ENCODE results near the gene SIAH1. TPM values are rescaled to one million over a fixed set of nuclear protein-coding genes. Genes with fewer than 3 reads are reported as not detected.
"Not testable (repeated sequence)": the region's sequence is repeated elsewhere in the genome, so short reads cannot be mapped to it uniquely, and the experiment has no call there.

Gene SIAH1
- total RNA-seq, 2 experiments from 2014 or later = 13.7 to 14.6 TPM

- Mint-ChIP-seq H3K27ac (peak overlapping the region; percentile 90), H3K9me3 (no peaks in the 10 kb centered on the region), H3K27me3 (ENCODE audit: low read depth) (no peaks in the 10 kb centered on the region), H3K4me1 (ENCODE audit: low read depth) (peaks cover 27% of the 10 kb centered on the region), H3K4me3 (peak overlapping the region; percentile 89), H3K36me3 (ENCODE audit: low read depth) (peaks cover 4% of the 10 kb centered on the region)
- CTCF ChIA-PET = interaction anchor here (1.3 to 2.1 kb wide), 4 partner anchors 16 to 245 kb away, joined by 4 to 8 read pairs (median 6); no protein-coding TSS in a partner anchor
- intact Hi-C loops (cut with micrococcal nuclease) = loop anchor here (1.0 to 10.0 kb wide), 5 partner anchors 18 to 1550 kb away; partner anchors contain the start of gene C16orf87
- DNase-seq = peak; percentile 25
These were observed 527 bp downstream of the SIAH1 start for GRCh38 chr16:48384520-48385252.

DNA sequence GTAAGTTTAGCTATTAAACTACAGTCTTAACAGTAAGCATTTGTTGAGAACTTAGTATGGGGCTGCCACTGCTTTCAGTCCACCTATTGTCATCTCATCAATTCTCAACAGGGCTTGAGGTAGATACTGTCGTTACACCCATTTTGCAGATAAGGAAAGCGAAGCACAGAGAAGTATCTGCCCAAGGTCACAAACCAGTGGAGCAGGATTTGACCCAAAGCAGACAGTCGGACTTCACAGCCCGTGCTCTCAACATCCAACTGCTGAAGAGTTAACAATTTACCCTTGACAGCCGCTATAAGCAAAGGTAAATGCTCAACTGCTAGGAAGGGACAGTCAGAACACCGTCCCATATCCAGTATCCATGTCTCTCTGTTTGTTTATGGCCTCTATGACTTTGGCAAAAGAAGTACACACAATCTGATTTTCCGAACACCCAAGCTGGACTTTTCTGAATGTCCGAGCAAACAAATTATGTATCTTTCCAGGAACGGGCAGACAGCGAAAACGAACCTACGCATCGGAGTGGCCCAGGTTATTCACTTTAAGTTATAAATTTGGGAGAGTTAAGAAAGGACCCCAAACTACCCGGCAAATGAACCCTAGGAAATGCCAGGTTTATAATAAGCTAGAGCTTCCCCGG, 1.2 kb downstream of the SIAH1 start:
- peak; percentile 9 for DNase-seq
- CTCF ChIA-PET = interaction anchor here (1.1 to 1.8 kb wide), 4 partner anchors 15 to 239 kb away, joined by 4 to 6 read pairs (median 5); no protein-coding TSS in a partner anchor
- Mint-ChIP-seq H3K4me1 (ENCODE audit: low read depth) (peaks cover 34% of the 10 kb centered on the region), H3K27ac (peak overlapping the region; percentile 90), H3K4me3 (peak overlapping the region; percentile 89), H3K9me3 (no peaks in the 10 kb centered on the region), H3K36me3 (ENCODE audit: low read depth) (peaks cover 4% of the 10 kb centered on the region), H3K27me3 (ENCODE audit: low read depth) (no peaks in the 10 kb centered on the region)
- intact Hi-C loops (cut with micrococcal nuclease) = loop anchor here (10.0 kb wide), 1 partner anchor 1549 kb away; the partner anchor contains the start of gene C16orf87

- H3K4me3 Mint-ChIP-seq = peak overlapping the region; percentile 89
- H3K36me3 Mint-ChIP-seq (ENCODE audit: low read depth) = peaks cover 4% of the 10 kb centered on the region
- peaks cover 42% of the 10 kb centered on the region for H3K4me1 Mint-ChIP-seq (ENCODE audit: low read depth)
- intact Hi-C loops (cut with micrococcal nuclease) = loop anchor here (10.0 kb wide), 1 partner anchor 1548 kb away; the partner anchor contains the start of gene C16orf87
- H3K27me3 Mint-ChIP-seq (ENCODE audit: low read depth) = no peaks in the 10 kb centered on the region
- no peaks in the 10 kb centered on the region for H3K9me3 Mint-ChIP-seq
- CTCF ChIA-PET = interaction anchor here (1.1 to 1.8 kb wide), 4 partner anchors 14 to 240 kb away, joined by 4 to 6 read pairs (median 5); no protein-coding TSS in a partner anchor
- H3K27ac Mint-ChIP-seq = no peak overlapping the region
- no peak for DNase-seq
These were observed 2.0 kb downstream of the SIAH1 start for GRCh38 chr16:48383009-48383876.

DNA sequence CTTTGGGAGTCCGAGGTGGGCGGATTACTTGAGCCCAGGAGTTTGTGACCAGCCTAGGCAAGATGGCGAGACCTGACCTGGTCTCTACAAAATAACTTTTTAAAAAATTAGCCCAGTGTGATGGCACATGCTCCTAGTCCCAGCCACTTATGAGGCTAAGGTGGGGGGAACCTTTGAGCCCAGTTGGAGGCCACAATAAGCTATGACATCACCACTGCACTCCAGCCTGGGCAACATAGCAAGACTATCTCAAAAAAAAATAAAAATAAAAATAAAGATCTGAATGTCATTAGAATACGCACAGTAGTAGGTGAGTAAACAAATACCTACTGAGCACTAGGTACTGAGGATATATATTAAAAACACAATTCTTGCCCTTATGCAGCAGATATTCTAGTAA, 3.1 kb downstream of the SIAH1 start:
- DNase-seq = no peak
- H3K27ac Mint-ChIP-seq = no peak overlapping the region
- no peak overlapping the region for H3K4me3 Mint-ChIP-seq
- H3K9me3 Mint-ChIP-seq = no peaks in the 10 kb centered on the region
- intact Hi-C loops (cut with micrococcal nuclease) = loop anchor here (10.0 kb wide), 1 partner anchor 1547 kb away; the partner anchor contains the start of gene C16orf87
- H3K36me3 Mint-ChIP-seq (ENCODE audit: low read depth) = peaks cover 4% of the 10 kb centered on the region
- no peaks in the 10 kb centered on the region for H3K27me3 Mint-ChIP-seq (ENCODE audit: low read depth)
- CTCF ChIA-PET = no interaction called here
- H3K4me1 Mint-ChIP-seq (ENCODE audit: low read depth) = peaks cover 44% of the 10 kb centered on the region

GRCh38 chr16:48381201-48381600, 4.0 kb downstream of the SIAH1 start:
- H3K9me3 Mint-ChIP-seq = no peaks in the 10 kb centered on the region
- peaks cover 49% of the 10 kb centered on the region for H3K4me1 Mint-ChIP-seq (ENCODE audit: low read depth)
- CTCF ChIA-PET = interaction anchor here (1.0 kb wide), 1 partner anchor 55 kb away, joined by 3 read pairs; no protein-coding TSS in a partner anchor
- intact Hi-C loops (cut with micrococcal nuclease) = loop anchor here (10.0 kb wide), 1 partner anchor 1546 kb away; the partner anchor contains the start of gene C16orf87
- H3K36me3 Mint-ChIP-seq (ENCODE audit: low read depth) = peaks cover 4% of the 10 kb centered on the region
- no peaks in the 10 kb centered on the region for H3K27me3 Mint-ChIP-seq (ENCODE audit: low read depth)
- H3K27ac Mint-ChIP-seq = no peak overlapping the region
- H3K4me3 Mint-ChIP-seq = no peak overlapping the region
- no peak for DNase-seq

GRCh38 chr16:48378836-48379235, 6.4 kb downstream of the SIAH1 start:
- no peak for DNase-seq
- Mint-ChIP-seq H3K36me3 (ENCODE audit: low read depth) (peaks cover 1% of the 10 kb centered on the region), H3K27ac (no peak overlapping the region), H3K27me3 (ENCODE audit: low read depth) (no peaks in the 10 kb centered on the region), H3K9me3 (no peaks in the 10 kb centered on the region), H3K4me1 (ENCODE audit: low read depth) (peaks cover 49% of the 10 kb centered on the region), H3K4me3 (no peak overlapping the region)
- intact Hi-C loops (cut with micrococcal nuclease) = no loop called here
- CTCF ChIA-PET = no interaction called here

DNA sequence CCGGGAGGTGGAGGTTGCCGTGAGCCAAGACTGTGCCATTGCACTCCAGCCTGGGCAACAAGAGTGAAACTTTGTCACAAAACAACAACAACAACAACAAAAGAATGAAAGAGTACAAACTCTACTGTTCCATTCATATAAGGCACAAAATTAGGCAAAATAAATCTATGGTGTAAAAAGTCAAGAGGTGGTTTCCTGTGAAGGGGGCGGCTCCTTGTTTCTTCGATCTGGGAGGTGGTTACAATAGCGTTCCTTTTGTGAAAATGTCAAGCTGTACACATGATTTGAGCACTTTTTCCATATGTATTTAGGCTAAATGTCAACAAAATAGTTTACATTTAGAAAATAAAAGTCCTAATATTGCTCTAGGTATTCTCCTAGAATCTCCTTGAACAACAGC, 6.9 kb downstream of the SIAH1 start:
- intact Hi-C loops (cut with micrococcal nuclease) = no loop called here
- no peaks in the 10 kb centered on the region for H3K9me3 Mint-ChIP-seq
- peaks cover 45% of the 10 kb centered on the region for H3K4me1 Mint-ChIP-seq (ENCODE audit: low read depth)
- no peak overlapping the region for H3K27ac Mint-ChIP-seq
- CTCF ChIA-PET = interaction anchor here (0.6 kb wide), 1 partner anchor 9 kb away, joined by 3 read pairs; no protein-coding TSS in a partner anchor
- peak; percentile 9 for DNase-seq
- H3K4me3 Mint-ChIP-seq = no peak overlapping the region
- no peaks in the 10 kb centered on the region for H3K27me3 Mint-ChIP-seq (ENCODE audit: low read depth)
- H3K36me3 Mint-ChIP-seq (ENCODE audit: low read depth) = peaks cover under 1% of the 10 kb centered on the region

- DNase-seq; intact Hi-C loops (cut with micrococcal nuclease); H3K27ac Mint-ChIP-seq; H3K36me3 Mint-ChIP-seq (ENCODE audit: low read depth); H3K4me3 Mint-ChIP-seq; H3K27me3 Mint-ChIP-seq (ENCODE audit: low read depth); H3K9me3 Mint-ChIP-seq: not testable (repeated sequence)
- peaks cover 41% of the 10 kb centered on the region for H3K4me1 Mint-ChIP-seq (ENCODE audit: low read depth)
- CTCF ChIA-PET = interaction anchor here (0.6 to 0.7 kb wide), 2 partner anchors 158 to 231 kb away, joined by 3 read pairs; no protein-coding TSS in a partner anchor
These were observed 7.9 kb downstream of the SIAH1 start for GRCh38 chr16:48377301-48377700.

DNA sequence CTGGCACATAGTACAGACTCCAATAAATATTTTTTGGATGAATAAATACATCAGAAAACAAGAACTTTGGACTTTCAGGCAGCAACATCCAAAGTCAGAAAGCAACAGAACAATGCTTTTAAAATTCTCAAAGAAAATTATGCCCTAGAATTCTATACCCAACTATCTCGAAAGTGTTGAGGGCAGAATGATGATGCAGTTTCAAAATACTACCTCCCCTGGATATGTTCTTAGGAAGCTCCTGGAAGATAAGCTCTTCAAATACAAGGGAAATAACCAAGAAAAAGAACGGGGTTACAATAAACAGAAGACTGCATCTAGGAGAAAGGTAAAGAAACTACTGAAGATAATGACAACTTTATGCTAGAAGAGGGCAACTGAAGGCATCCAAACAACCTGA, 11.0 kb downstream of the SIAH1 start:
- DNase-seq = no peak
- H3K36me3 Mint-ChIP-seq (ENCODE audit: low read depth) = peaks cover 2% of the 10 kb centered on the region
- intact Hi-C loops (cut with micrococcal nuclease) = no loop called here
- H3K4me1 Mint-ChIP-seq (ENCODE audit: low read depth) = peaks cover 33% of the 10 kb centered on the region
- H3K4me3 Mint-ChIP-seq = no peak overlapping the region
- H3K9me3 Mint-ChIP-seq = no peaks in the 10 kb centered on the region
- no peak overlapping the region for H3K27ac Mint-ChIP-seq
- no peaks in the 10 kb centered on the region for H3K27me3 Mint-ChIP-seq (ENCODE audit: low read depth)
- CTCF ChIA-PET = no interaction called here

GRCh38 chr16:48373258-48374029, 11.8 kb downstream of the SIAH1 start:
- H3K36me3 Mint-ChIP-seq (ENCODE audit: low read depth) = peaks cover 2% of the 10 kb centered on the region
- CTCF ChIA-PET = no interaction called here
- H3K4me1 Mint-ChIP-seq (ENCODE audit: low read depth) = peaks cover 29% of the 10 kb centered on the region
- intact Hi-C loops (cut with micrococcal nuclease) = no loop called here
- DNase-seq = no peak
- no peaks in the 10 kb centered on the region for H3K27me3 Mint-ChIP-seq (ENCODE audit: low read depth)
- H3K4me3 Mint-ChIP-seq = no peak overlapping the region
- no peak overlapping the region for H3K27ac Mint-ChIP-seq
- no peaks in the 10 kb centered on the region for H3K9me3 Mint-ChIP-seq

DNA sequence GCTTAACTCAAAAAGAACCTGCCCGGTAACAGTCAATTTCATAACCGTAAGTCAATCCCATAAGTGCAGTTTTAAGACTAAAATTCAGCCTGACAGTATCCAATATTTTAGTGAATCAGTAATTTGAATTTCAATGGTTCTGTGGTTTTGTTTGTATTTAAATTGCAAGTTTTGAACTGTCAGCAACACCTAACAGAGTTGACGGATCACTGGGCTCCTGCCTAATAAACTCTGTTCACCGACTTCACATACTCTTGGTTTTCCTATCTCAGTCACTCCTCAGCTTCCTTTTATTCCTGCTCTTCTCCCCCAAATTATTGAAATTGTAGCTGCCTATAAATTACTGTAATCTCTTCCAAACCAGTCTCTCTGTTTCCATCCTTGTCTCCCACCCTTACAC, 12.5 kb downstream of the SIAH1 start:
- no peak overlapping the region for H3K4me3 Mint-ChIP-seq
- H3K27me3 Mint-ChIP-seq (ENCODE audit: low read depth) = no peaks in the 10 kb centered on the region
- CTCF ChIA-PET = no interaction called here
- H3K36me3 Mint-ChIP-seq (ENCODE audit: low read depth) = peaks cover 2% of the 10 kb centered on the region
- H3K27ac Mint-ChIP-seq = no peak overlapping the region
- no peaks in the 10 kb centered on the region for H3K9me3 Mint-ChIP-seq
- DNase-seq = no peak
- H3K4me1 Mint-ChIP-seq (ENCODE audit: low read depth) = peaks cover 28% of the 10 kb centered on the region
- intact Hi-C loops (cut with micrococcal nuclease) = no loop called here
